ENCODE results near the gene ANO1.
A peak's percentile ranks its signal among the peaks of the same experiment; 100 is the strongest.

The ANO1 gene

GRCh38 chr11:70170596-70171210 lies 92.6 kb downstream of the ANO1 start:
- no peak for DNase-seq

- DNase-seq, result no peak
Measured at GRCh38 chr11:70173018-70173417, 94.9 kb downstream of the ANO1 start.

- peak; percentile 14 for DNase-seq
Measured at GRCh38 chr11:70174547-70175235, 96.6 kb downstream of the ANO1 start.

- no peak for DNase-seq
Measured at GRCh38 chr11:70175236-70175698, 97.2 kb downstream of the ANO1 start.

- no peak for DNase-seq
Measured at GRCh38 chr11:70176940-70177689, 99.0 kb downstream of the ANO1 start.

- DNase-seq, result no peak
Measured at GRCh38 chr11:70180906-70181305, 102.8 kb downstream of the ANO1 start.

GRCh38 chr11:70182266-70182665 lies 104.1 kb downstream of the ANO1 start:
- no peak for DNase-seq

GRCh38 chr11:70183032-70183431 lies 104.9 kb downstream of the ANO1 start:
- DNase-seq, result no peak

- DNase-seq, result no peak
Measured at GRCh38 chr11:70183483-70184176, 105.5 kb downstream of the ANO1 start.

GRCh38 chr11:70184396-70184795 lies 106.3 kb downstream of the ANO1 start:
- DNase-seq, result no peak

- DNase-seq, result no peak
Measured at GRCh38 chr11:70185348-70186055, 107.4 kb downstream of the ANO1 start.

GRCh38 chr11:70186420-70186819 lies 108.3 kb downstream of the ANO1 start:
- DNase-seq, result no peak

GRCh38 chr11:70186936-70187335 lies 108.8 kb downstream of the ANO1 start:
- no peak for DNase-seq

GRCh38 chr11:70187771-70188170 lies 109.7 kb downstream of the ANO1 start:
- no peak for DNase-seq

GRCh38 chr11:70189622-70190021 lies 111.5 kb downstream of the ANO1 start:
- no peak for DNase-seq

GRCh38 chr11:70191495-70192140 lies 113.5 kb downstream of the ANO1 start:
- DNase-seq, result no peak

- no peak for DNase-seq
Measured at GRCh38 chr11:70192666-70193410, 114.7 kb downstream of the ANO1 start.

GRCh38 chr11:70193411-70194292 lies 115.5 kb downstream of the ANO1 start:
- DNase-seq, result no peak

GRCh38 chr11:70194792-70195791 lies 117.0 kb downstream of the ANO1 start:
- no peak for DNase-seq

All from NCI-H1436 (cell line).